SH-SY5Y (cell line): ENCODE data around the gene RAD51B.

Experiments used
- GATA2 ChIP-seq: IDR thresholded peaks from 2 replicates; pipeline ENCODE4 v1.6.1; 2011; ENCODE audit warnings: mild to moderate bottlenecking, low read depth, low read length
- GATA3 ChIP-seq: IDR thresholded peaks from 2 replicates; pipeline ENCODE4 v1.6.1; 2011; ENCODE audit warnings: low read depth, mild to moderate bottlenecking, low read length, moderate library complexity

- TF ChIP-seq GATA2: no peak
- TF ChIP-seq GATA3: no peak
These were observed 811.9 kb downstream of the RAD51B start for GRCh38 chr14:68631394-68632053.
